Measurements from ENCODE around the gene SHH.

DNA sequence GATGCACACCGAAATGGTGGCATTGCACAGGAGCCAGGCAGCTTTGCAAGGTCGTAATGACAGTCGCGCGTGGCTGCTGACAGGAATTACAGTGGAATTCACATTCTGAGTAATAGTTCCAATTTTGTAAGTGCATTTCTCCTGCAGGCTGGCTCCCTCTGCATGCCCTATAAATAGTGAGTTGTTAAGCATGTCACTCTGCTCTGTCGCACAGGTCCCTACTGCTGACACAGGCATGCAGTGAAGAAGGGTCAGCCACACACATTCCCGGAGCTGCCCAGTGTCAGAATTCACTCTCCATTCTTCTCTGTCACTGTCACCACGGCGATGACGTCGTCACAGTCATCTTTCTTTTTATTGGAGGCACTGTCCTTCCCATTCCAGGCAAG is 49.2 kb upstream of the SHH start:
- TF ChIP-seq, protein P1, sequence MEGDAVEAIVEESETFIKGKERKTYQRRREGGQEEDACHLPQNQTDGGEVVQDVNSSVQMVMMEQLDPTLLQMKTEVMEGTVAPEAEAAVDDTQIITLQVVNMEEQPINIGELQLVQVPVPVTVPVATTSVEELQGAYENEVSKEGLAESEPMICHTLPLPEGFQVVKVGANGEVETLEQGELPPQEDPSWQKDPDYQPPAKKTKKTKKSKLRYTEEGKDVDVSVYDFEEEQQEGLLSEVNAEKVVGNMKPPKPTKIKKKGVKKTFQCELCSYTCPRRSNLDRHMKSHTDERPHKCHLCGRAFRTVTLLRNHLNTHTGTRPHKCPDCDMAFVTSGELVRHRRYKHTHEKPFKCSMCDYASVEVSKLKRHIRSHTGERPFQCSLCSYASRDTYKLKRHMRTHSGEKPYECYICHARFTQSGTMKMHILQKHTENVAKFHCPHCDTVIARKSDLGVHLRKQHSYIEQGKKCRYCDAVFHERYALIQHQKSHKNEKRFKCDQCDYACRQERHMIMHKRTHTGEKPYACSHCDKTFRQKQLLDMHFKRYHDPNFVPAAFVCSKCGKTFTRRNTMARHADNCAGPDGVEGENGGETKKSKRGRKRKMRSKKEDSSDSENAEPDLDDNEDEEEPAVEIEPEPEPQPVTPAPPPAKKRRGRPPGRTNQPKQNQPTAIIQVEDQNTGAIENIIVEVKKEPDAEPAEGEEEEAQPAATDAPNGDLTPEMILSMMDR (optimal IDR thresholded peaks at IDR 0.05 in 1 of 3, IDR thresholded peaks at IDR 0.05 in 1 of 3, conservative IDR thresholded peaks at IDR 0.05 in 1 of 3; ENCODE audit: extremely low read depth in 1 of 3, insufficient read depth in 2 of 3, low read length in 3 of 3) = no peak
- TF ChIP-seq EZH2 (IDR thresholded peaks at IDR 0.05; ENCODE audit: low read length) = no peak
